HG03571 (cell line): ENCODE results near the gene INPP5A.

ENCODE experiments used
- ATAC-seq: cut with Tn5 transposase; IDR thresholded peaks from one replicate; pipeline ENCODE4 v1.9.1; 2021; ENCODE audit not compliant: unreplicated experiment

INPP5A gene

DNA sequence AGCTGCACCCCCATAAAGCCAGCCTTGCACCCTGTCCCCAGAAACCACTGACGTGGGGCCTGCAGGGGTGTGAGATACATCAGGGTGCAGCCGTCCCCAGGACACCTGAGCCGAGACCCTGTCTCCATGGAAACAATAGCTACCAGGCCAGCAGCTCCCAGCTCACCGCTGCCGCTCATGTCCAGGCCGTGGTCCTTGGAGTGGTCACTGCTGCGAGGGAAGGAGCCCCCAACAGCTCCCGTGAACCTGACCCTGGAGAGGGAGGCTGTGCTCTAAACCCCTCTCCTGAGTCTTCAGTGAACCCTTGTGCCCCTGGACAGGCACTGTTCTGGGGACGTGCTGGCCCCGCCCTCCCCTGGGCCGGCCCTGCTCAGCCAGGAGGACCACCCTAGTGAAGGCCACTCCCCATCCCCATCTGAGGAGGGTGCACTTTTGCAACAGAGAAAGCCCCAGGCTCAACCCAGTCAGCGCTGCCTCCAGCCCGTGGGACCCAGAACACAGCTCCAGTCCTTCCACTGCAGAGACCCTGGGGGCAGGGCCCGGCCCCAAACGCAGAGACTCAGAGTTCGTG lies 19.6 kb upstream of the INPP5A start:
- ATAC-seq: no peak

DNA sequence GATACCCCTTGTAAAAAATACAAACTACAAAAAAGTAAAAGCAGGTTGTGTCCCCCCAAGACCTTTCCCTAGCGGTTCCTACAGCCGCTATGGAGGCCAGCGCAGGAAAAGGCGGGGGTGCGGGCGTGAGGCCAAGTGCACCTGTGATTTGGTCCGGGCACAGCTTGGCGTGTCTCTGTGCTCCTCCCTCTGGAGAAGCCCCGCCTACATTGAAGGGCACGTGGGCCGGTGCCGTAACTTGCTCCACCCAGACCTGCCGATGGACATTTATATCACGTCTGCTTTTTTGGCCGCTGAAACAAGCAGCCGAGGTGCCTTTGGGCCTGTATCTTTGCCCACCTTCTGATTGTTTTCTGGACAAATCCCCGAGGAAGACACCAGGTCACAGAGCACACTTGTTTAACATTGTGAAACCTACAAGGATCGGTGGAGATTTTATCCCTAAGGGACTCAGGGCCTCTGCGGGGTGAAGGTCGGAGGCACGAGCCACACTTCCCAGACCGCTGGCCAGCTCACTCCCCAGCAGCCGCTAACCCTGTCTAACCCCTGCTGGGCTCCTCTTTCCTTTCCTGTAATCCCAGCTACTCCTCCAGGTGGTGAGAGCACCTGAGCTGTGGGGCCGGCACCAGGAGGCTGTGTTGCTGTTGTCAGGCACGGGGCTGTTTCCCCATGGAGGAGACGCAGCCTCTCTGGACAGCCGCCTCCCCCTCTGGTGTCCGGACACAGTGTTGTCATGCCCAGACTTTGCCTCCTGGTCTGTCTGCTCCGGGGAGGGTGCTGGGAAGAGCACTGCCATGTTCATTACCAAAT lies 18.8 kb upstream of the INPP5A start:
- ATAC-seq: no peak

DNA sequence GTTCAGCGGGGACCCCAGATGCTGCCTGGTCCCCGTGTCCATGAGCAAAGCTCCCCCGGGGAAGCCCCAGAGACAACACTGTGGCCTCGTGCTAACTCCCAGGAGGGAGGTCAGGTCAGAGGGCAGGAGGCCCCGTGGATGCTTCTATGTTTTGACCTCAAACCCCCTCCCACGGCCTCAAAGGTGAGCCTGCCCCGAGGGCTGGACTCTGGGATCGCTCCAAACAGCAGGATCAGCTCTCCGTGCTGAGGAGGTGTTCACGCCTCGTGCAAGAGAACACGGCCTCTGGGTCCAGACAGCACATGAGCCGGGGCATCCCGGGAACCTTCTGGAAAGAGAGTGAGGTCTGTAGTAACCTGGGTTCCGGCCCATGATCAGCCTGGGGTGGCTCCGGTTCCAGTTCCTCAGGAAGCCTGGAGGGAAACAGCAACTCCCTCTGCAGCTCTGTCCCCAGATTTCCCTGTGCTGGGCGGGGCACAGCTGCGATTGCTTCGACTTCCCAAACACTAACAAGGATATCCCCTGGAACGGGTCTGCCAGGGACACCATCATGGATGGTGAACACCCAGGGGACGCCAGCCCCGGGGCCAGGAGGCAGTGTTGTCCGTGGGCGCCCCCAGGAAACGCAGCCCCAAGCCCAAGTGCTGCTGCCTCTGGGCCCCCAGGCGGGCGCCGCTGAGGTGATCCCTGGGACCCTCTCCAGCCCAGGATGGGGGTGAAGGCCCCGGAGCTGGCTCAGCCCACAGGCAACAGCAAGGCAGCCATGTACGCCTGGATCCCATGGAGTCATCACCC lies 18.0 kb upstream of the INPP5A start:
- no peak for ATAC-seq

DNA sequence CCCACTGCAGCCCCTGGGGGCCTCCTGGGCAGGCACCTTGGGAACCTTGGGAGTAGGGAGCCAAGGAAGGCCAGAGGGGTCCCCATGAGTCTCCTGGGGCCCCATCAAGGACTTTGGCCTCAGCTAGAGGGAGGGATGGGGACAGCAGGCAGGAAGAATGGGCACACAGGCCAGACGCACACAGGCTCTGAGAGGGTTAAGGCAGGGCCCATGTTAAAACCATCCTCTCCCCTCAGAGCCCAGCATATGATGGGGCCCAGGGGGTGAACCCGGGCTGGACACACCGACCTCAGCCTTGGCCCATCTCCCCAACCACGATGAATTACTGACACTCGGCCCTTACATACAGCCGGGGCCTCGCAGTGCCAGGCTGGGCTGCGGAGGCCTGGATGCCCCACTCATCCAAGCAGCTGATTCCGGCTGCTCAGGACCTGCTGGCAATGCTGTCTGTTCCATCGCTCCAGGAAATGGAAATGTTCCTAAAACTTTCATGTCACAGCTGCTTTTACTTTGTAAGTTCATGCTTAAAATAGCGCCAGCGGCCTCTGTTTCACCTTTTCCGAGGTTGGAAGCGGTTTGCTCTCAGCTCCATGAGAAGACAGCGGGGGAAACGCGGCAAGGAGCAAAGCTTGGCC lies 17.3 kb upstream of the INPP5A start:
- ATAC-seq: no peak

DNA sequence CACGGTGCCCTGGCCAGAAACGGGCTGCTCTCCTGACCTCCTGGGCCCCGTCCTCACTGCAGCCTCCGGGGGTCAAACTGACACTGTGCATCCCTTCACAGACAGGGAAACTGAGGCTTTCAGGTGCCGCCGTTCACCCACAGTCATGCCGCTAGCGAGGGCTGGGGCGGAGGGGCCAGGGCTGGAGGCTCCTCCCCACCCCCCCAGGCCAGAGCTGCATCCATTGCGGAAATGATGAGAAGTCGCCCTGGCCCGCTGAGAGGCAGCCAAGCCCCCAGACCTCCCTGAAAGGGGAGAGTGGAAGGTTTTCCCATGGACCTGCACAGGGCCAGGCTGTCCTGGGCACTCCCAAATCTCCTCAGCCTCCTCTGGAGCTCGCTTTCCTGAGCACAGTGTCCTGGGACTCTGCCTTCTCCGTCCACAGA lies 16.5 kb upstream of the INPP5A start:
- no peak for ATAC-seq

DNA sequence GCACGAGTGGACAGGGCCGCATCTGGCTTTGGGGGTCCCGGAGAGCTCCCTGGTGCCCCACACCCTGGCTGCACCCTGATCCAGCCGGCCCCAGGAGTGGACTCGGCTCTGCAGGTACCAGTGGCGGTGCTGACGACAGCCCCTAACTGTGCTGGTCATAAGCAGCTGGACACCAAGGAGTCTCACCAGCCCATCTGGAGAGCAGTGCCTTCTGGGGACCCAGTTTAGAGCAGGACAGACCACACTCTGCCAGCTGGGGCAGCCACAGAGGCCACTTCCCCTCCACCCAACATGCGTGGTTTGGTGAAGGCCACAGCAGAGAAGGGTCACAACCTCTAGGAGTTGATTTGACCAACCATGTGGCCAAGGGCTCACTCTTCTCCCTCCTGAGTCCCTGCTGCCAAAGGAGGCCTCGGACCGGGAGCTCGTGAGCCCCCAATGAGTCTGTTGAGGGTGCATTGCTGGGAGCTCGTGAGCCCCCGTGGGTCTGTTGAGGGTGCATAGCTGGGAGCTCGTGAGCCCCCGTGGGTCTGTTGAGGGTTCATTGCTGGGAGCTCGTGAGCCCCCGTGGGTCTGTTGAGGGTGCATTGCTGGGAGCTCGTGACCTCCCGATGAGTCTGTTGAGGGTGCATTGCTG lies 16.0 kb upstream of the INPP5A start:
- no peak for ATAC-seq

DNA sequence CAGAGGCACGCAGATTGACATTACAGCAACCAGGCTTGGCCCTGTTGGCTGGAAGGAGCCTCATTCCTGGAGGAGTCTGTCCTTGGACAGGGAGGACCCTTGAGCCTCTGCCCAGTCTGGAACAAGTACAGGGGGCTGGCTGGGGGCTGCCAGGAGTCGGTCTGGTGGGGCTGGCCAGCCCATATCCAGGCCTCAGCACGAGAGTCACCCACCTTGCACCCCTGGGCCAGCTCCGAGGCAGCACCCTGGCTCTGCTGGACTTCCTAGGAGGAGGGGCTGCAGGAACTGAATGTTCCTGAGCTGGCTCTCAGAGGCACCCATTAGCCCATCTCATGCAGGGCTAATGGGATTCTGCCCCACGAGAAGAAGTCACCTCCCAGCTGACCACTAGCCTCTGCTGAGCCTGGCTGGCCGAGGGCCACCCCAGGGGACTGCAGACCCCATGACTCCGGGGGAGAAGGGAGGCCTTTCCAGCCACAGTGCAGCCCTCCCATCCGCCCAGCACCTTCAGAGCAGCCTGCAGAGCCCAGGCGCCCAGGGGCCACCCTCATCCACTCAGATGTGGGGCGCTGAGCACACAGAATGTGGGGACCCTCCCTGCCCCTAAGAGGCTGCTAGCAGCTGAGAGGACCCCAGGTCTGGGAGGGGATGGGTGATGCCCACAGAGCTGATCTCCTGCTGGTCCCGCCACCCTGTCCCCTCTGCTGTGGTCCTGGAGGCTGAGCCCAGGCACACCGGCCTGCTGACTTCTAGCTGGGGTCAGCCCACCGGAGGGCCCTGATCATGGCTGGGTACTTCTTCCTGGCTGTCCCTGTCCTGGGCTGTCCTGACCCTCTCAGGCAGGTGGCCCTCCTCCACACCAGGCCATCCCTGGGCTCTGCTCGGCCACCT lies 14.8 kb upstream of the INPP5A start:
- no peak for ATAC-seq

DNA sequence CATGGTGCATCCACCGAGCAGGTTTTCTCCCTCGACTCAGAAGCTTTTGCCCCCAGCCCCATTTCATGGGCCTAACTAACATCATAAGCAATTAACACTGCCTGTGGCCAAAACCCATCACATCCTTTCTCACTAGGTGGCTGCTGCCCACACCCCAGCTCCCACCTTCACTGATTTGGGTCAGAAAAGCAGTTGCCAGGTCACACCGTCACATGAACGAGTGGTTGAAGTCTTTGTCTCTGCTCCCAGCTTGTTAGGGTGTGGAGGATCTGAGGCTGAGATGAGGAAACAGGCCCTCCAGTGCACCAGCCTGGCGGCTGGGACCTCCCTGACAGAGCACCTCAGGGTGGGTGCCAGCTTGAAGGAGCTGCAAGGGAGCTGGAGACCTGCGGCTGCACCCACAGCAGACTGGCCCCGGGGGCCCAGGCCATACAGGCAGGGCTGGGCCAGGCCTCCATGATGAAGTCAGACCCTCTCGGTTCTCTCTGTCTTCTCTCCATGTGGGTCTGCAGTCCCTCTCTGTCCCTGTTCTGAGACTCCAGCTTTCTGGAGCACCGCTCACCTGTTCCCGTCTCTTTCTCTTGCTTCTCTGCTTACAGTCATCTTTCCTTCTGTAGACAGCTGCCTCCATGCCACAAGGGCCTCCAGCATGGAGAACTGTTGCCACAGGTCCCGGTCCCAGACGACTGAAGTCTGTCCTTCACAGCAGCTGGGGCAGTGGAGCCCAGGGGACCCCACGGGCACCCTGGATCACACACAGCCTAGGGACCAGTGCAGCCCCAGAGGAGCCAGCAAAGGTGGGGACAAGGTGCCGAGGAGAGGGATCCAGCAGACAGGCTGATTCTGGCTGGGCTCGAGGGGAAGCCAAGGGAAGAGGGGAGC lies 13.8 kb upstream of the INPP5A start:
- ATAC-seq: no peak

DNA sequence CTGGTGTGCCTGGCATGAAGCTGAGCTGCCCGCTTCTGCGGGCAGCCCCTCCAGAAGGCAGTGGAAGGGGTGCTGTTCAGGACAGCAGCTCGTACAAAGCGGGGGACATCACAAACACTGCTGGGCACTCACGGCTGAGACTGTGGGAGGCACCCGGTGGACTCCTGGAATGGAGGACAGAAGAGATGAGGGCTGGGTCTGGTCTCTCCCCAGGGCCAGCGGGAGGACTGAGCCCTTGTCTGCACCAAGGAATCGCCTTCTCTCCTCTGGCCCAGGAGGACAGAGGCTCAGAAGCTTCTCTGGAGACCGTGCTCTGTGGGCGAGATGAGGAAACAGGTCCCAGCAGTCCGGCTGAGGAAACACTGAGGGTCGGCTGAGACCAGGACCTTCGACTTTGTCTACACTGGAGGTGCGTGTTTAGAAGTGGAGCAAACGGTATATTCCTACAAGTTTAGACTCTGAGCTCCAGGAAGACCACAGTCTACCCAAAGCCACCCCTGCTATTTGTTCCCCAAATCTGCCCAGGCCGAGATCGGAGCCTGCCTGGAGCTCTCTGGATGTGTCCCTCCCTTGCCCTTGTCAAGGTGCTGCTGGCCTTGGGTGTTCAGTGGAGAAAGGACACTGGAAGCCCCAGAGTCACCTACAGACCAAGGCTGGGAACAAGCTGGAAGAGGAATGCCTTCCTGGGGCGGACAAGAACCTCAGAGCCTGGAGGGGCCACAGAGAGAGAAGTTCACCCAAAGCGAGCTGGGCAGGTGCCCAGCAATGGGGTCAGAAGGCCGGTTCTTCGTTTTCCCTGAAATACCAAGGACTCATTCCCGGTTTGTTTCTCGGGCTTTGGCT lies 12.9 kb upstream of the INPP5A start:
- ATAC-seq: no peak

DNA sequence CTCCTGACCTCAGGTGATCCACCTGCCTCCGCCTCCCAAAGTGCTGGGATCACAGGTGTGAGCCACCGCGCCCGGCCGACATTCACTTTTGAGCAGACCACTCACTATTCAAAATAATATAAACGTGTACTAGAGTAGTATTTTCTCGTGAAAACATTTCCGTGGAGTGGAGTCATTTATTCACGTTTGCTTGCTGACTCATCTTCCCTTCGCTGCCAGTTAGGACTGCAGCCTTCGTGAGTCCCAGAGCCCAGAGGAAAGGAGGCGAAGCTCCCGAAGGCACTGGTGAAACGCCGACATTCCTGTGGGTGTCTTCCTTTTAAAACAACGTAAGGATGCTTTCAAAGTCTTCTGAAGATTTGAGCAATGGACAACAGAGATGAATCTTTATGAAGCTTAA lies 10.9 kb upstream of the INPP5A start:
- ATAC-seq: no peak

DNA sequence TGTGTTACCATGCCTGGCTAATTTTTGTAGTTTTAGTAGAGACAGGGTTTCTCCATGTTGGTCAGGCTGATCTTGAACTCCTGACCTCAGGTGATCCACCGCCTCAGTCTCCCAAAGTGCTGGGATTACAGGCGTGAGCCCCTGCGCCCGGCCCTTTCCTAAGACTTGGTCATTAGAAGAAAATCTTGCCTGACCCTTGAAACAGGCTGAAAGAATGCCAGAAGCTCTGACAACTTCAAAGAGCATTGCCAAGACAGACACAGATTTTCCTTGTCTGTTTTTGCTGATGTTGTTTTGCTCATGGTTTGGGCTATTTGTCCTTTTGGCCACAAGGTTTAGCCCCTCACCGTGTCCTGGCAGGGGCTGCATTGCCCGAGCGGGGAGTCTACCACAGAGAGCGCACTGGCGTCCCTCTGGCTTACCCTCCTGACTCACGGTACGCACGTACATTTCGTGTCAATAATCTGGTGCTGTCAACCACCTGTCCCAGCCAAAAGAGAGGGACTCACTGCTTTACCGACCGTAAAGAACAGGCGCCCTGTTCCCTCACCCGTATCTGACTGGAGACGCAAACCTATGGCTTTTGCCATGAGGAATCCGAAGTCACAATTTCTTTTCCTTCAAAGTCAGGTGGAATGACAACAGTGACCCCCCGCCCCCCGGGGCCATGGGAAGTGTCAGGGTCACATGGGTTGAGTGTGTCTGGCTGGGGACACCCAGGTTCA lies 10.1 kb upstream of the INPP5A start:
- no peak for ATAC-seq

DNA sequence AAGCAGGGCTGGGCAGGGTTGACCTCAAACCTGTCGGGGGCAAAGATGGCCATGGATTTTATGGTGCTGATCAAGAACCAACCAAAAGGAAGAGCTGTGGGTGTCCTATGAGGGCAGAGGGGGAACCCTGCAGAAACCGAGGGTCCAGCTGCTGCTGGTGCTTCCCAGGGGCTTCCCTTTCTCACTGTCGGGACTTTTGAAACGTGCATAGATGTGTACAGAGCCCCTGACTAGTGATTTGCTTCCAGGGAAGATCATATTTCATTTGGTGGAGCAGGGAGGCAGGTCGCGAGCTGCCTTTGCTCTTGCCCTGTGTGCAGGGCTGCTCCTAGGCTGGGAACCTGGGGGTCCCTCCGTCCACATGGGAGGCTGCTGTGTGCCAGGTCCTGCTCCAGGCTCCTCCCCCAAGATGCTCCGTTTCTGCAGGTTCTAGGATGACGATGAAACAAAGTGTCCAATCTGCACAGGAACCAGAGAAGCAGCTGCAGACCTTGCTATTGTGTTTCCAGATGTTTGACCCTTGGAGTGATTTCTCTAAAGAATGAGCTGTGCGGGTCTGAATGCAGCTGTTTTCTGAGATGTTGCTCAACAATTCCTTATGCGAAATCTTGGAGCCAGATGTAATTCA lies 9.4 kb upstream of the INPP5A start:
- no peak for ATAC-seq

DNA sequence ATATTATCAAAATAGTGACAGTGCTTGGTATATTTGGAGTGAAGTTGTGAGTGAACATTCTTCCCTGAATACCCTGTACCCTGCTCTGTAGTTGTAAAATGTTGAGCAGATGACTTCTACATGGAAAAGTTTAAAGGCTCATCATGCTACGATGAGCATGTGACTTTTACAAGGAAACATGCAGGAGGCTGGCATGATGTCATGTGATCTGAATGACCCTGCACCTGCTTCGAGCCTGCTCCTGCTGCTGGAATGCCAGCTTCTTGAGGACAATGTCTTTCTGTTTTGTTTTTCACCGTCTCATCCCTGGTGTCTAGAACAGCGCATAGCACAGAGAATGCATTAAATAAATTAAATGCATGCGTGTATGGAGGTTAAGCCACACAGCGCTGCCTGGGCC lies 5.4 kb upstream of the INPP5A start:
- no peak for ATAC-seq

DNA sequence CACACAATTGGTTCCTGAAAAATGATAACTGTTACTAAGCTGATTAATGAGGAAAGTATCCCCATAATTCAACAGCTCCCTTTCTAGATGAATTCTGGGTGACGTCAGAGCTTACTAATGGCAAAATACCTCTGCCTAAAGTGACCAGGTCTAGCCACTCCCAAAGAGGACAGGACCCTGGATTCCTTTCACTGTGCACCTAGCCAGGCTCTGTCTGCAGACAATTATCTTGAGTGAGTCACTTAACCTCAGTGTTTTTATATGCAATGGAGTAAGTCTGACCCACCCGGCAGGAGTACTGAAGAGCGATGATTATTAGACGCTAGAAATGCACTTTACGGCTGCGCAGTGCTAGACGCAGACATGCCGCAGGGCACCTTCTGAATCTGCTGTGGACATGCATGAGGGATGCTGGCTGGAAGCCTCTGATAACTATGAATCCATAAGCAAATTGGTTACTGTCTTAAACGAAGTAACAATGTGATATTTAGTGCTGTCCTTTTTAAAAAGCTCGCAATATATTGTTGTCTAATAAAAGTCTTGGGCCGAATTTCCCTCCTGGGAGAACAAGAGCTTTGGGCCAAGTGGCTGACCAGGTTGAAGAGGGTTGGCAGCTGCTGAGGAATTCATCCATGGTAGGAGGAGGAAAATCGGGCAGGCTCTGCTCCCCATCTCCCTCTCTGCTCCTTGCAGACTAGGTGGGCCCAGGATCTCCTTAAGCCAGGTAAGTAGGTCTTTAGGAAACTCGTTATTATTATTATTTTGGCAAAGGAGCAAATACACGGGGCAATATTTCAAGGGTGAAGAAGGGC lies 4.6 kb upstream of the INPP5A start:
- ATAC-seq: no peak

DNA sequence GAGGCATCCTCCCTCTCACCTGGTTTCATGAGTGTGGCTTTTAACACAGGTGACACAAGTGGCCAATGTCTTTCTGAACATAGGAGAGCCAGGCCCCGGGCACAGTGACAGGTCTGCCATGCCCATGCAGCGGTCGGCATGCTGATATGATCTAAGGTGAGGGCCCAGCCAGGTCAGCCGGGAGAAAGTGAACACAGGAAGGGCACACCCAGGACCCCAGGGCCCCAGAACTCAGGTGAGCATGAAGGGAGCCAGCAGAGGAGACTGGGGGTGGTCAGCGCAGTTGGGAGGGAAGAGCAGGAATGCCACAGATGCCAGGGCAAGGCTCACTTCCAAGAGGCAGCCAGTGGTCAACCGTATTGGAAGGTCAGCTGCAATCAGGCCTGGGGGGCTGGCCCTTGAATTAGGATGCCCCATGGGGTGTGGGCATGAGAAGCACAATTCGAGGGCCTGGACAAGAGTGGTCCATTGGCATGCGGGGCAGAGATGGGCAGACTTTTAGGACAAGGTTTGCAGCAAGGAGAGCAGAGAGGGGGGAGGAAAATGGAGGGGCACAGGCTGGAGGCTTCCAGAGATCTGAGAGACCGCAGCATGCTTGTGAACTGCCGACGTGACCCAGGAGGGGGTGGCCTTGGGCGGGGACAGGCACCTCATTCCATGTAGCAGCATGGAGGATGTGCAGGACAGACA lies 3.9 kb upstream of the INPP5A start:
- ATAC-seq: no peak
